NCI-H1930 (cell line): Measurements from ENCODE around the gene BANF2.

Experiments used
- DNase-seq, 2 experiments: peaks; one replicate each; lab custom pipeline; 2025; lab: John Stamatoyannopoulos, UW

BANF2 gene

DNA sequence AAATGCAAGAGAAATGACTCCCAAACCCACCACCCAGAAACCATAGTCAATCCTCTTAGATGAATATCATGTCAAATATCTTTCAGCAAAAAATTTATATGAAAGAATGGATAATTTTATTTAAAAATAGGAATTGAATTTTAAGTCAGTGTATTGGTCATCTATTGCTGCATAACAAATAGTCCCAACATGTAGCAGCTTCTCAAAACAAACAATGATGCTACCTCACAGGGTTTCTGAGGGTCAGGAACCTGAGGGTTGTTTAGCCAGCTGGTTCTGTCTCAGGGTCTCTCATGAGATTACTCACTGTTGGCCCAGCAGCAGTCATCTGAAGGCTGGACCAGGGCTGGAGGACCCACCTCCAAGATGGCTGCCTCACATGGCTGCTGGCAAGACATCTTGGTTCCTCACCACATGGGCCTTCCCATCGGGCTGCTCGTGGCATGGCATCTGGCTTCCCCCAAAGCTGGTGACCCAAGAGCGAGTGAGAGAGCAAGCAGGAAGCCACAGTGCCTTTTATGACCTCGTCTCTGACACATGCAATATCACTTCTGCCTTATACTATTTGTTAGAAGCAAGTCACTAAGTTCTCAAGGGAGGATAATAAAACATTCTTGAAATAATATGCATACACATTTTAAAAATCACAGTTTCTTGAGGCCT, 36.3 kb downstream of the BANF2 start:
- no peak for DNase-seq

GRCh38 chr20:17738154-17738553, 38.4 kb downstream of the BANF2 start:
- DNase-seq, result no peak

GRCh38 chr20:17741220-17741619, 41.5 kb downstream of the BANF2 start:
- no peak for DNase-seq

DNA sequence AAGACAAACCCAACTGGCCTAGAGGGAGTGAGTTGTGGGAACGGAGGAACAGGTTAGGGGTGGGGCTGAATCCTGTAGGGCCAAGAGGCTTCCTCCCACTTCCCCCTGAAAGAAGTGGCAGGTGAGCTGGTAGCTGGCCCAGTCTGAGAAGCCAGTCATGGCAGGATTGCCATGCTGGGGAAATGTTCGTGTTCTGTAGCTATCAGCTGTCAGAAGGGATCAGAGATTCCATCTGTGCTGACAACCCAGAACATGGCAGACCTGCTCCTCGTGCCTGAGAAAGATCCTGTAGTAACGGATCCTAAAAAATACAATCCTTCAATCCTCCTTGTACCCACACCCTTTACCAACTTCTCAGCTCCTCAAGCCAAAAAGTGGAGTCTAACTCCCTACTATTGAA, 43.0 kb downstream of the BANF2 start:
- no peak for DNase-seq

DNA sequence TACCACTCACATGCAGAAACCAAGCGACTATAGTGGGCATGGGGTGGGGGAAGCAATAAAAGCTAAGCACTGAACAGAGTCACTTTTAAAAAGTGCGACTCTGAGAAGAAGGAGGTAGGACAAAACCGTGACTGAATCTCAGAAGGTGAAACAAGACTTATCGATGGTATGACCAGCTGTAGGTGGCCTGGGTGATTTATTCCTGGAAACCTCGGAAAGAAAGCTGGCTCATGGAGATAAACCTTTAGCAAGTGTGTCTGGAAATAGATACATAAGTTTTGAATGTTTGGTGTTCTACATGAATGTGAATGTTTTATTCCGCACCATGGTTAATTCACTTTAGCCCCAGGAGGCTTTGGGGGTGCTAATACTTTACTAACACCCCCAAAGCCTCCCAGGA, 43.9 kb downstream of the BANF2 start:
- DNase-seq, result no peak

DNA sequence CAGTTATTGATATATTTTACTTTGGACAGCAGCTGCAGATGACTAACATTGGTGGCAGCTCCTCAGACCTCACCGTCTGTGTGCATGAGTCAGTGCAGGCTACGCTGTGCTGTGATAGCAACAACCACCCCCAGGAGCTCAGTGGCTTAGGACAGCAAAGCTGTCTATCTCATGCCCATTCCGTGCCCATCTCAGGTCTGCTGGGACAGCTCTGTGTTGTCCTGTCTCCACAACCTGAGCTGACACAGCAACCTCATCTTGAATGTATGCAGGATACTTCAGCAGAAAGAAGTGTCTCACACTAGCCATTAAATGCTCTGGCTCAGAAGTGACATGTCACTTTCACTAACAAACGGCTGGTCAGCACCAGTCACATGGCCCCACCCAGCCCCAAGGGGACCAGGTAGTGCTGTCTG, 47.7 kb downstream of the BANF2 start:
- no peak for DNase-seq

GRCh38 chr20:17748279-17748678, 48.5 kb downstream of the BANF2 start:
- DNase-seq, result no peak

- DNase-seq, result no peak
Measured at GRCh38 chr20:17749626-17749977, 49.8 kb downstream of the BANF2 start.

- DNase-seq, result no peak
Measured at GRCh38 chr20:17749978-17750721, 50.4 kb downstream of the BANF2 start.

- DNase-seq, result no peak
Measured at GRCh38 chr20:17750722-17751045, 50.9 kb downstream of the BANF2 start.

GRCh38 chr20:17751640-17752039, 51.9 kb downstream of the BANF2 start:
- DNase-seq, result no peak

GRCh38 chr20:17752459-17752858, 52.7 kb downstream of the BANF2 start:
- DNase-seq, result no peak

DNA sequence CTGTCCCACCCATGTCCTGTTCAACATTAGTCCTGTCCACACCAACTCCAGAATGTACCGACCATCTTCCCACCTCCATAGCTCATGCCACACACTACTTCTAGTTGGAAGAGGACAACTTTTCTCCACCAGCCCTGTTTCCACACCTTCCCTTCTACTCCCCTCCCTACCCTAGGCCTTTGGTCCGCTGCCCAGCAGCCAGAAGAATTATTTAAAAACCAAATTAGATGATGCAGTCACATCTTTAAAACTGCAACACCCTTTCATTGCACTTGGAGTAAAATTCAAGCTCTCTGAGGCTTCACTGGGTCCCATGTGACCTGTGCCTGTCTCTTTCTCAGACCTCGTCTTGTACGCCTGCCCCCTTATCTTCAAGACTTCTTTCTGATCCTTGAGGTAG, 53.8 kb downstream of the BANF2 start:
- DNase-seq, result no peak

- DNase-seq, result no peak
Measured at GRCh38 chr20:17756529-17756928, 56.8 kb downstream of the BANF2 start.

DNA sequence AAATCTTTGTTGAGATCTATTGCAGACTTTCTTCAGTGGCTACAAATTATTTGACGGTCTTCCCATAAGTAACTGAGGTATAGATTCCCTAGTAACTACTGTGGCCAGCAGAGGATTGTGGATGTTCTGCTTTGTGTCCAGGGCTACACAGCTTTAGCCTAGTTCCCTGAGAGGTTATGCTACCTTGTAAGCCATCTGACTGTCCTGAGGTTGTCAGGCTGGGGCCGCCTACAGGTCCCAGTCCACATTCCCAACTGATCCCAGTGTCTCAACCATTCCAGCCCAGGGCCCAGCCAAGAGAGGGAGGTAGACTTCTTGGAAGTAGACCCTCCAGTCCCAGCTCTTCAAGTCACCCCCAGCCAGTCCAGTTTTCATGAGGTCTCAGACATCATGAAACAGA, 57.7 kb downstream of the BANF2 start:
- no peak for DNase-seq

DNA sequence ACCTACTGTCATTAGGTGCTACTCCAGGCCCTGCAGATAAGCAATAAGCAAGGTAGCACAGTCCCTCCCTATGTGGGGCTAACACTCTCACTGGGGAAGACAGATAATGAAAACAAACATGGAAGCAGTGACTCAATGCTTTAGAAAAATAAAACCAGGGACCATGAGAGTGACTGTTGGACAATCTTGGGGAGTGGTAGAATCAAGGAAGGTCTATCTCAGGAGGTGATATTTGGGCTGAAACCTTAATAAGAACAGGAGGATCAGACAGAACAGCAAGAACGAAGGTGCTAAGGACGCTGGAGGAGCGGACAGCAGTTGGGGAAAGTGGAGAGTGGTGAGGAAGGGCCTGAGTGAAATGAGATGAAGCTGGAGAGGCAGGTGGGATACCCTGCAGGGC, 58.2 kb downstream of the BANF2 start:
- no peak for DNase-seq

- no peak for DNase-seq
Measured at GRCh38 chr20:17758512-17758911, 58.7 kb downstream of the BANF2 start.

- peak; percentile 22 to 39 for DNase-seq
Measured at GRCh38 chr20:17759449-17759848, 59.7 kb downstream of the BANF2 start.

GRCh38 chr20:17761604-17762003, 61.8 kb downstream of the BANF2 start:
- DNase-seq, result peak in 1 of 2 experiments; percentile 8

DNA sequence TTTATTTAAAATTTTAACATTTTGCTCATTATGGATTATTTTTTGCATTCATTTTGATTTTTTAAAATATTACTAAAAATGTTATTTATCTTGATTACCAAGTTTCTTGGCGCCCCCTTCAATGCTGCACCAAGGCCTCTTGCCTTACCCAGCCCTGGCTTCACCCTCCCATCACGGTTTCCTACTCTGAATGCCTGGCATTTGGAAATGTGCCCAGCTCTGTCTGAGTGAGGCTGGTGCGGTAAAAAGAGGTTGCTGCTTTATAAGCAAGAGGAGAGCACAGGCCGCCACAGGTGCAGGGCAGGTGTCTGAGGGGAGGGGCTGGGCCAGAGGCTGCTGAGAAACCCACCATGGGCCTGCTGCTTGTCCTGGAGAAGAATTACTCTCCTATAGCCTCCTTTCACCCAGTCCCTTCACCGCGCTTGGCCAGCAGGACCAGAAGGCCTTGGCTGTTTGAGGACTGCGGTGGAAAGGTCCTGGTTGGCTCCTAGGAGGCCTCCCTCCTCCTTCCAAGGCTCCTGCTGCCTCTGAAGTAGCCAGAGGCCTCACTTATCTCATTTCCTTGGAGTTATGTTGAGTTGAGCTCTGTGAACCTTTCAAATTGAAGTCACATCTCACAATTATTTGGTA, 62.6 kb downstream of the BANF2 start:
- no peak for DNase-seq

GRCh38 chr20:17762873-17763557, 63.2 kb downstream of the BANF2 start:
- no peak for DNase-seq

- no peak for DNase-seq
Measured at GRCh38 chr20:17765017-17765416, 65.3 kb downstream of the BANF2 start.

DNA sequence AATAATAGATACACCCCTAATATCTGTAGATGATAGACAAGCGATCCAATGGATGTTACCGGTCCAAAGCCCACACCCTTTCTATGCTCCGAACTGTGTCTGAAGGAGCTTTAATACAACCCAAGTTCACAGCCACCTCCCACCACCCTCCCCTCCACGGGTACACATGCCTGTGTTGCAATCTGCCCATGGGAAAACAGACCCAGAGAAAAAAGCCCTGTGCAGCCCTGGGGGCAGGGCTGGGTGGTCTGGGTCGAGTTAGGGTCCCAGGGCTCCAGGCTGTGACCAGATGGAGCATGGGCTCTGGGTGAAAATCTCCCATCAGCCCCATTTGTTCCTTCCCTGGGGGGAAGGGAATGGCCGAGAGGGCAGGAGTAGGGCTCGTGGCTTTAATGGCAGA, 65.8 kb downstream of the BANF2 start:
- no peak for DNase-seq
